Large intestine (tissue), 3 donors: ENCODE data around the gene SIVA1. TPM values are rescaled to one million over a fixed set of nuclear protein-coding genes. Genes with fewer than 3 reads are reported as not detected.
"Not testable (repeated sequence)": the region's sequence is repeated elsewhere in the genome, so short reads cannot be mapped to it uniquely, and the experiment has no call there.

ENCODE experiments used
- DNase-seq, 2 donors: peaks; one replicate each; pipeline versions ENCODE4 v3.0.0 to v3.0.0-alpha.2; 2013
- H3K27ac ChIP-seq: one replicate; pipeline ENCODE4 v1.5.1; 2013; ENCODE audit warnings: low read length
- H3K27me3 ChIP-seq: 2 replicates; pipeline ENCODE4 v1.6.1; 2013; ENCODE audit warnings: low read length; ENCODE audit not compliant: control insufficient read depth, insufficient read depth
- H3K36me3 ChIP-seq: 2 replicates; pipeline ENCODE4 v1.6.1; 2013; ENCODE audit warnings: low read length; ENCODE audit not compliant: control insufficient read depth, insufficient read depth
- H3K4me1 ChIP-seq: one replicate; pipeline ENCODE4 v1.6.1; 2013; ENCODE audit warnings: low read length; ENCODE audit not compliant: control insufficient read depth, insufficient read depth
- H3K4me3 ChIP-seq: one replicate; pipeline ENCODE4 v1.5.1; 2013; ENCODE audit warnings: low read length
- H3K9me3 ChIP-seq: one replicate; pipeline ENCODE4 v1.6.1; 2013; ENCODE audit warnings: mild to moderate bottlenecking, low read depth, low read length, moderate library complexity; ENCODE audit not compliant: control insufficient read depth
- WGBS: methylation state at CpG from one replicate; pipeline ENCODE4 v1.1.5; 2013; ENCODE audit warnings: low lambda C conversion rate; ENCODE audit not compliant: insufficient coverage; 5-methylcytosine and 5-hydroxymethylcytosine counted together
- polyA plus RNA-seq: library from polyadenylated mRNA; unstranded; fragments of 120-200 nt; gene quantifications from one replicate; pipeline ENCODE4 v1.2.1, GENCODE V29; 2013

Gene SIVA1
- polyA plus RNA-seq, 1 donor, result 86.4 TPM

- Histone ChIP-seq H3K27me3 (no peaks in the 10 kb centered on the region), H3K4me3 (no peak overlapping the region), H3K9me3 (no peaks in the 10 kb centered on the region), H3K27ac (no peak overlapping the region), H3K4me1 (peaks cover 22% of the 10 kb centered on the region), H3K36me3 (peaks cover 3% of the 10 kb centered on the region)
- 80% methylated on average over 1 of the region's 21 CpGs for WGBS
- peak in 1 of 2 donors; percentile 27 for DNase-seq
Measured at GRCh38 chr14:104726600-104727451, 26.1 kb upstream of the SIVA1 start.

GRCh38 chr14:104728631-104729030, 24.3 kb upstream of the SIVA1 start:
- Histone ChIP-seq H3K36me3 (no peaks in the 10 kb centered on the region), H3K27ac (no peak overlapping the region), H3K9me3 (no peaks in the 10 kb centered on the region), H3K4me1 (peaks cover 16% of the 10 kb centered on the region), H3K27me3 (no peaks in the 10 kb centered on the region), H3K4me3 (no peak overlapping the region)
- WGBS, result no CpG with 5 or more reads among the region's 17 CpGs
- DNase-seq, result no peak

GRCh38 chr14:104729176-104729834, 23.6 kb upstream of the SIVA1 start:
- H3K4me3 ChIP-seq, H3K9me3 ChIP-seq, H3K27ac ChIP-seq, H3K27me3 ChIP-seq, DNase-seq, H3K36me3 ChIP-seq: not testable (repeated sequence)
- peaks cover 16% of the 10 kb centered on the region for H3K4me1 ChIP-seq
- WGBS, result no CpG with 5 or more reads among the region's 73 CpGs

GRCh38 chr14:104729835-104730181, 23.1 kb upstream of the SIVA1 start:
- Histone ChIP-seq H3K36me3 (no peaks in the 10 kb centered on the region), H3K27ac (no peak overlapping the region), H3K9me3 (no peaks in the 10 kb centered on the region), H3K4me3 (no peak overlapping the region), H3K27me3 (no peaks in the 10 kb centered on the region), H3K4me1 (peaks cover 12% of the 10 kb centered on the region)
- WGBS, result no CpG with 5 or more reads among the region's 16 CpGs
- no peak for DNase-seq

GRCh38 chr14:104730487-104730886, 22.5 kb upstream of the SIVA1 start:
- no peak overlapping the region for H3K4me3 ChIP-seq
- H3K4me1 ChIP-seq, result peaks cover 6% of the 10 kb centered on the region
- H3K9me3 ChIP-seq, result no peaks in the 10 kb centered on the region
- no peak for DNase-seq
- no peaks in the 10 kb centered on the region for H3K27me3 ChIP-seq
- 80% methylated on average over 2 of the region's 5 CpGs for WGBS
- no peak overlapping the region for H3K27ac ChIP-seq
- H3K36me3 ChIP-seq, result no peaks in the 10 kb centered on the region

- no peaks in the 10 kb centered on the region for H3K27me3 ChIP-seq
- H3K36me3 ChIP-seq, result no peaks in the 10 kb centered on the region
- WGBS, result no CpG with 5 or more reads among the region's 18 CpGs
- peaks cover 3% of the 10 kb centered on the region for H3K4me1 ChIP-seq
- H3K4me3 ChIP-seq, result no peak overlapping the region
- no peaks in the 10 kb centered on the region for H3K9me3 ChIP-seq
- H3K27ac ChIP-seq, result no peak overlapping the region
- DNase-seq, result no peak
Measured at GRCh38 chr14:104731320-104732294, 21.3 kb upstream of the SIVA1 start.

- Histone ChIP-seq H3K27ac (no peak overlapping the region), H3K4me3 (no peak overlapping the region), H3K9me3 (no peaks in the 10 kb centered on the region), H3K27me3 (no peaks in the 10 kb centered on the region), H3K36me3 (no peaks in the 10 kb centered on the region), H3K4me1 (no peaks in the 10 kb centered on the region)
- no CpG with 5 or more reads among the region's 14 CpGs for WGBS
- DNase-seq, result no peak
Measured at GRCh38 chr14:104732355-104732804, 20.6 kb upstream of the SIVA1 start.

- no CpG with 5 or more reads among the region's 23 CpGs for WGBS
Measured at GRCh38 chr14:104732931-104733681, 19.8 kb upstream of the SIVA1 start.

GRCh38 chr14:104734051-104734587, 18.8 kb upstream of the SIVA1 start:
- WGBS, result no CpG with 5 or more reads among the region's 6 CpGs
- no peak overlapping the region for H3K27ac ChIP-seq
- H3K36me3 ChIP-seq, result no peaks in the 10 kb centered on the region
- no peaks in the 10 kb centered on the region for H3K9me3 ChIP-seq
- H3K27me3 ChIP-seq, result no peaks in the 10 kb centered on the region
- no peaks in the 10 kb centered on the region for H3K4me1 ChIP-seq
- H3K4me3 ChIP-seq, result no peak overlapping the region
- no peak for DNase-seq

More at GRCh38 chr14:104732931-104733681, 19.8 kb upstream of the SIVA1 start:
- Histone ChIP-seq H3K27ac (no peak overlapping the region), H3K36me3 (no peaks in the 10 kb centered on the region), H3K4me1 (no peaks in the 10 kb centered on the region), H3K9me3 (no peaks in the 10 kb centered on the region), H3K27me3 (no peaks in the 10 kb centered on the region), H3K4me3 (no peak overlapping the region)
- no peak for DNase-seq
